Endothelial cell of umbilical vein (primary cell): Measurements from ENCODE around the gene DDX54. TPM values are rescaled to one million over a fixed set of nuclear protein-coding genes. Genes with fewer than 3 reads are reported as not detected.
"Not testable (repeated sequence)": the region's sequence is repeated elsewhere in the genome, so short reads cannot be mapped to it uniquely, and the experiment has no call there.

Experiments
- BruUV-seq: library from RNA; stranded (reverse); fragments of 400-500 nt; replicated peaks from 2 replicates; lab custom pipeline; 2021; lab: Mats Ljungman, UMichigan
- CTCF ChIA-PET: fragments of 300-600, 350-600 bp; sonication (Branson Sonifier 250); formaldehyde crosslinking; loops from one replicate; lab custom pipeline; 2021; ENCODE audit warnings: antibody characterized with exemption, inconsistent platforms; lab: Charles Lee
- POLR2A ChIA-PET: fragments of 300-600, 350-600 bp; sonication (Branson Sonifier 250); formaldehyde crosslinking; loops from one replicate; lab custom pipeline; 2021; ENCODE audit warnings: antibody characterized with exemption, inconsistent platforms; lab: Charles Lee
- DNase-seq: peaks from one replicate; pipeline ENCODE4 v3.0.0-alpha.2; 2011; ENCODE audit warnings: low read depth, low spot score
- FAIRE-seq: peaks from 2 replicates; lab custom pipeline; 2011; peaks lifted over from hg19 to GRCh38; lab: Jason Lieb, UNC
- H2AFZ ChIP-seq: 2 replicates; pipeline ENCODE4 v1.6.0; 2012; ENCODE audit warnings: low read depth, low read length, control low read depth, inconsistent platforms
- H3K27ac ChIP-seq: 2 replicates; pipeline ENCODE4 v1.5.1; 2011; ENCODE audit warnings: low read depth, mild to moderate bottlenecking, control low read depth, low read length, moderate library complexity; ENCODE audit not compliant: insufficient read depth
- H3K27me3 ChIP-seq, 2 experiments: 2 replicates each; pipeline versions ENCODE4 v1.6.0 to v1.6.1; 2011; ENCODE audit warnings: low read length in 2 of 2, mixed read lengths in 1 of 2; ENCODE audit not compliant: control insufficient read depth in 2 of 2, insufficient read depth in 2 of 2
- H3K36me3 ChIP-seq, 2 experiments: 2 replicates in 1 of 2; 3 replicates in 1 of 2; pipeline ENCODE4 v1.5.1; 2011; ENCODE audit warnings: low read length in 2 of 2, mild to moderate bottlenecking in 1 of 2, moderate library complexity in 1 of 2; ENCODE audit not compliant: control insufficient read depth in 2 of 2, insufficient read depth in 2 of 2; ENCODE audit errors: extremely low read depth in 1 of 2
- H3K4me1 ChIP-seq: 3 replicates; pipeline ENCODE4 v1.5.1; 2011; ENCODE audit warnings: mild to moderate bottlenecking, low read length; ENCODE audit not compliant: control insufficient read depth, insufficient read depth; ENCODE audit errors: extremely low read depth
- H3K4me2 ChIP-seq: 2 replicates; pipeline ENCODE4 v1.6.1; 2011; ENCODE audit warnings: low read length, control low read depth, mixed read lengths; ENCODE audit not compliant: insufficient read depth
- H3K4me3 ChIP-seq, 3 experiments: fragments of 200-600 bp in 1 of 3; sonication (generic), shearing (Covaris generic) in 1 of 3; replicated peaks in 1 of 3; 2 replicates each; pipeline ENCODE4 v1.5.1; 2011 to 2016; ENCODE audit warnings: control low read depth in 3 of 3, low read length in 3 of 3, mild to moderate bottlenecking in 2 of 3, inconsistent platforms in 1 of 3, low read depth in 1 of 3, moderate library complexity in 1 of 3; ENCODE audit not compliant: insufficient read depth in 1 of 3
- H3K79me2 ChIP-seq: 2 replicates; pipeline ENCODE4 v1.6.0; 2012; ENCODE audit warnings: low read length, inconsistent platforms; ENCODE audit not compliant: control insufficient read depth, insufficient read depth
- H3K9ac ChIP-seq: replicated peaks from 2 replicates; pipeline ENCODE3; 2011; ENCODE audit warnings: low read length, control low read depth; ENCODE audit not compliant: insufficient read depth; ENCODE audit errors: extremely low read depth
- H3K9me1 ChIP-seq: replicated peaks from 3 replicates; pipeline ENCODE4 v1.6.0; 2011; ENCODE audit warnings: mild to moderate bottlenecking, low read length; ENCODE audit not compliant: control insufficient read depth, insufficient read depth; ENCODE audit errors: extremely low read depth
- H3K9me3 ChIP-seq: replicated peaks from 2 replicates; pipeline ENCODE4 v1.5.1; 2012; ENCODE audit warnings: low read length, inconsistent platforms; ENCODE audit not compliant: control insufficient read depth, insufficient read depth
- H4K20me1 ChIP-seq: replicated peaks from 2 replicates; pipeline ENCODE3; 2011; ENCODE audit warnings: mild to moderate bottlenecking, low read length; ENCODE audit not compliant: control insufficient read depth, insufficient read depth; ENCODE audit errors: extremely low read depth
- EZH2 ChIP-seq: IDR thresholded peaks from 2 replicates; pipeline ENCODE4 v1.6.1; 2012; ENCODE audit warnings: borderline replicate concordance, low read depth, mild to moderate bottlenecking, moderate library complexity, low read length, inconsistent platforms; ENCODE audit not compliant: severe bottlenecking
- FOS ChIP-seq: IDR thresholded peaks from 2 replicates; pipeline ENCODE4 v1.6.1; 2011; ENCODE audit warnings: mild to moderate bottlenecking, low read length, moderate library complexity, borderline replicate concordance; ENCODE audit not compliant: insufficient read depth
- GATA2 ChIP-seq: IDR thresholded peaks from 2 replicates; pipeline ENCODE4 v1.7.0; 2011; ENCODE audit warnings: low read depth, mild to moderate bottlenecking, moderate library complexity, mixed read lengths, low read length; ENCODE audit not compliant: insufficient read length, insufficient read depth
- MYC ChIP-seq: IDR thresholded peaks from one replicate; pipeline ENCODE4 v1.6.1; 2011; ENCODE audit warnings: mild to moderate bottlenecking, low read depth, low read length
- POLR2A ChIP-seq: IDR thresholded peaks from 2 replicates; pipeline ENCODE4 v1.6.1; 2012; ENCODE audit warnings: low read depth, mild to moderate bottlenecking, control low read depth, low read length
- POLR2AphosphoS5 ChIP-seq: IDR thresholded peaks from 2 replicates; pipeline ENCODE4 v1.6.1; 2012; ENCODE audit warnings: low read depth, mild to moderate bottlenecking, control low read depth, low read length, moderate library complexity; ENCODE audit not compliant: insufficient read depth
- dilution Hi-C: fragments of 300-500 bp; cut with MboI; formaldehyde crosslinking; loops from one replicate; pipeline ENCODE4 v1.15.0; 2019; ENCODE audit warnings: low sequenced_read_pairs; ENCODE audit not compliant: extremely low pct_ligation_motif_present
- intact Hi-C: fragments of 100-400 bp; cut with micrococcal nuclease; formaldehyde crosslinking; loops from one replicate; pipeline ENCODE4 v1.10.0; 2022
- polyA plus RNA-seq, 4 experiments: library from polyadenylated mRNA; depleted of rRNA in 3 of 4; stranded (reverse) in 3 of 4; unstranded in 1 of 4; fragments of >200 nt; gene quantifications; 2 replicates each; pipeline versions ENCODE4 v1.2.1 to v1.2.3, GENCODE V29; 2011 to 2012; ENCODE audit warnings: missing spikeins in 1 of 4
- total RNA-seq: library from RNA; stranded (reverse); gene quantifications from 2 replicates; pipeline ENCODE4 v1.2.3, GENCODE V29; 2021
- TF ChIP-seq, protein P1 (sequence below), 2 donors: IDR thresholded peaks; 1 replicate in 1 of 2; 2 replicates in 1 of 2; pipeline ENCODE4 v1.5.1; 2011; ENCODE audit warnings: low read length in 2 of 2, mild to moderate bottlenecking in 2 of 2, moderate library complexity in 2 of 2, control low read depth in 1 of 2, inconsistent platforms in 1 of 2, low read depth in 1 of 2; ENCODE audit not compliant: insufficient read depth in 1 of 2; ENCODE audit errors: extremely low read depth in 1 of 2
- TF ChIP-seq, protein P2 (sequence below): IDR thresholded peaks from 2 replicates; pipeline ENCODE4 v1.6.1; 2011; ENCODE audit not compliant: insufficient read depth, insufficient read length

DDX54 gene
- total and polyA plus RNA-seq, 2 donors (not counting 3 experiments of a cell fraction or from before 2014, with no cell fraction given) = 54.1 to 90.0 TPM

DNA sequence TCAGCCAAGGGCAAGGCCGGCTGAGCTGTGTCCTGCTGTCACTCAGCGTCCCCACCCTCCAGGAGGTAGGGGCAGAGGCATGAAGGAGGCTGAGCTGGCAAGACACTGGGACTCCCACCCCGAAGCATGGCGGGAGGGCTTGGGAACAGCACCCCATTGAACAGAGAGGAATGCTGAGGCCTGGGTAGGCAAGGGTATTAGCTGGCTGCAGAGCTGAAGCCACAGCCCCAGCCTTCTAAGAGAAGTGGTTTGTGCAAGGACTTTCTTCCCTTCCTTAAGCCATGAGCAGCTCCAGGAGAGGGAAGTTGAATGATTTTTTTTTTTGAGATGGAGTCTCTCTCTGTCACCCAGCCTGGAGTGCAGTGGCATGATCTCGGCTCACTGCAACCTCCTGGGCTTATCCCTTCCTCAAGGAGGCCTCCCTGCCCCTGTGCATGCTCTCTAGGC is 42.4 kb downstream of the DDX54 start:
- TF ChIP-seq FOS (no peak), GATA2 (no peak)
- ChIA-PET POLR2A (no interaction called here), CTCF (no interaction called here)
- no peak overlapping the region for H3K4me3 ChIP-seq
- H3K4me2 ChIP-seq = no peak overlapping the region
- H3K79me2 ChIP-seq = no peaks in the 10 kb centered on the region
- no peaks in the 10 kb centered on the region for H4K20me1 ChIP-seq
- DNase-seq (no peak), FAIRE-seq (no peak)
- BruUV-seq = no TSS peak
- H3K4me1 ChIP-seq = no peaks in the 10 kb centered on the region
- intact Hi-C loops = no loop called here
- peaks cover 0 to 2% of the 10 kb centered on the region in 2 experiments for H3K27me3 ChIP-seq
- no peak overlapping the region for H2AFZ ChIP-seq
- H3K27ac ChIP-seq = no peak overlapping the region
- H3K9me3 ChIP-seq = no peaks in the 10 kb centered on the region
- dilution Hi-C loops = no loop called here
- H3K9ac ChIP-seq = no peak overlapping the region
- H3K9me1 ChIP-seq = no peaks in the 10 kb centered on the region
- H3K36me3 ChIP-seq = no peaks in the 10 kb centered on the region

DNA sequence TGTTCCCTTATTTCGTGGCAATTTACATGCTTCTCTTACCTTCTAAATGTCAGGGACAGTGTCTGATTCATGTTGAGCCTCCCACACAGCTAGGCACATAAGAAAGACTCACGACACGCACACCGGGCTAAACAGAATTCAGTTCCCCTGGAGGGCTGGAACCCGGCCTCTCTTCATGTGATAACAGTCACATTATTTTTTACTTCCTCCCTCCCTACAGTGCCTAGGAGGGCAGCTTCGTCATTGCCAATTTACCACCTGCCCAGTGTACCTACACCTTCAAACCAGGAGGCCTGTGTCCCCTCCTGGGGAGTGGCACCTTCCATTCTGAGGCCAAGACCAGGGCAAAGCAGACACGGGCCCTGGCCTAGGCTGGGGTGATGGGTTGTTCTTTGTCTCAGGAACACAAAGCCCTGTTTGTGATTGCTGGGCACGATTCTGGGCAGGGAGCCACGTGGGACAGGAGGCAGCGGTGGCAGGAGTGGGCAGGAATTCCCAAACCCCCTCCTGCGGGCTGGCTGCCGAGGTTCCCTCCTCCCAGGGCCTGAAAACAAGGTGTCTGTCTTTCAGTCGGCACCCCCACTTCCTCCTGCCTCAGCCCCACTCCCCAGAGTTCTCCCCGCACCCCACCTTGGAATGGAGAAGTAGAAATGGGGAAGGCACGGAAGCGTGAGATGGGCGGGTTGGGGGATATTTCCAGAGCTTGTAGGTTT is 42.9 kb downstream of the DDX54 start:
- dilution Hi-C loops = no loop called here
- no peak overlapping the region for H3K4me2 ChIP-seq
- FAIRE-seq (no peak), DNase-seq (no peak)
- POLR2A ChIA-PET = no interaction called here
- no peak overlapping the region for H3K9ac ChIP-seq
- H3K9me3 ChIP-seq = no peaks in the 10 kb centered on the region
- H3K79me2 ChIP-seq = no peaks in the 10 kb centered on the region
- TF ChIP-seq FOS (no peak), MYC (no peak), POLR2AphosphoS5 (no peak), EZH2 (no peak), POLR2A (no peak)
- TF ChIP-seq, protein P1, sequence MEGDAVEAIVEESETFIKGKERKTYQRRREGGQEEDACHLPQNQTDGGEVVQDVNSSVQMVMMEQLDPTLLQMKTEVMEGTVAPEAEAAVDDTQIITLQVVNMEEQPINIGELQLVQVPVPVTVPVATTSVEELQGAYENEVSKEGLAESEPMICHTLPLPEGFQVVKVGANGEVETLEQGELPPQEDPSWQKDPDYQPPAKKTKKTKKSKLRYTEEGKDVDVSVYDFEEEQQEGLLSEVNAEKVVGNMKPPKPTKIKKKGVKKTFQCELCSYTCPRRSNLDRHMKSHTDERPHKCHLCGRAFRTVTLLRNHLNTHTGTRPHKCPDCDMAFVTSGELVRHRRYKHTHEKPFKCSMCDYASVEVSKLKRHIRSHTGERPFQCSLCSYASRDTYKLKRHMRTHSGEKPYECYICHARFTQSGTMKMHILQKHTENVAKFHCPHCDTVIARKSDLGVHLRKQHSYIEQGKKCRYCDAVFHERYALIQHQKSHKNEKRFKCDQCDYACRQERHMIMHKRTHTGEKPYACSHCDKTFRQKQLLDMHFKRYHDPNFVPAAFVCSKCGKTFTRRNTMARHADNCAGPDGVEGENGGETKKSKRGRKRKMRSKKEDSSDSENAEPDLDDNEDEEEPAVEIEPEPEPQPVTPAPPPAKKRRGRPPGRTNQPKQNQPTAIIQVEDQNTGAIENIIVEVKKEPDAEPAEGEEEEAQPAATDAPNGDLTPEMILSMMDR (IDR thresholded peaks at IDR 0.05; ENCODE audit: extremely low read depth in 1 of 2, insufficient read depth in 1 of 2, low read depth in 1 of 2, low read length in 2 of 2) = no peak
- TF ChIP-seq, protein P2, sequence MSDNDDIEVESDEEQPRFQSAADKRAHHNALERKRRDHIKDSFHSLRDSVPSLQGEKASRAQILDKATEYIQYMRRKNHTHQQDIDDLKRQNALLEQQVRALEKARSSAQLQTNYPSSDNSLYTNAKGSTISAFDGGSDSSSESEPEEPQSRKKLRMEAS = no peak
- H4K20me1 ChIP-seq = no peaks in the 10 kb centered on the region
- intact Hi-C loops = no loop called here
- BruUV-seq = no TSS peak
- no peaks in the 10 kb centered on the region for H3K36me3 ChIP-seq
- H3K27me3 ChIP-seq = peaks cover 0 to 2% of the 10 kb centered on the region in 2 experiments
- H2AFZ ChIP-seq = no peak overlapping the region
- H3K4me3 ChIP-seq = no peak overlapping the region
- no peaks in the 10 kb centered on the region for H3K9me1 ChIP-seq
- no peaks in the 10 kb centered on the region for H3K4me1 ChIP-seq
- H3K27ac ChIP-seq = no peak overlapping the region
- CTCF ChIA-PET = no interaction called here

DNA sequence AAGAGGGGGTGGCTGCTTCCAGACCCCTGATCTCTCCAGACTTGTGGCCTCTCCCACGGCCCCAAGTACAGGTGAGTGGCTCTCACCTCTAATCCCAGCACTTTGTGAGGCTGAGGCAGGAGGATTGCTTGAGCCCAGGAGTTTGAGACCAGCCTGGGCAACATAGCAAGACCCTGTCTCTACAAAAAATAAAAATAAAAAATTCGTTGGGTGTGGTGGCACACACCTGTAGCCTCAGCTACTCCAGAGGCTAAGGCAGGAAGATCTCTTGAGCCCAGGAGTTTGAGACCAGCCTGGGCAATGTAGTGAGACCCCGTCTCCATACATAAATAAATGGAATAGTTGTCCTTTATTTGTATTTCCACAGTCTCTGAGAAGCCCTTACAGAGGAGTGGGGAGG is 43.6 kb downstream of the DDX54 start:
- H3K79me2 ChIP-seq, H3K36me3 ChIP-seq, H3K4me1 ChIP-seq, H3K27me3 ChIP-seq, BruUV-seq, intact Hi-C loops, dilution Hi-C loops, H2AFZ ChIP-seq, DNase-seq, H3K4me3 ChIP-seq, H4K20me1 ChIP-seq, POLR2A ChIA-PET, CTCF ChIA-PET, H3K9me3 ChIP-seq, FAIRE-seq, H3K9ac ChIP-seq, H3K9me1 ChIP-seq, H3K27ac ChIP-seq, H3K4me2 ChIP-seq: not testable (repeated sequence)
